CD14-positive monocyte (primary cell): ENCODE measurements around the gene EXT2. TPM values are rescaled to one million over a fixed set of nuclear protein-coding genes. Genes with fewer than 3 reads are reported as not detected.

Source experiments
- DNase-seq, 3 donors: peaks; one replicate each; pipeline ENCODE4 v3.0.0-alpha.2; 2011 to 2022
- H2AFZ ChIP-seq: 2 replicates; pipeline ENCODE4 v1.6.0; 2012; ENCODE audit warnings: mild to moderate bottlenecking, low read depth, low read length, inconsistent platforms; ENCODE audit not compliant: insufficient read depth, poor library complexity, severe bottlenecking
- H3K27ac ChIP-seq, 2 donors: 1 replicate in 1 of 2; 2 replicates in 1 of 2; pipeline ENCODE4 v1.5.1; 2012 to 2013; ENCODE audit warnings: low read length in 2 of 2, control low read depth in 1 of 2, inconsistent platforms in 1 of 2, low read depth in 1 of 2, mild to moderate bottlenecking in 1 of 2
- H3K27me3 ChIP-seq, 2 donors: one replicate each; pipeline versions ENCODE4 v1.6.0 to v1.6.1; 2011 to 2013; ENCODE audit warnings: low read length in 2 of 2; ENCODE audit not compliant: control insufficient read depth in 2 of 2, insufficient read depth in 2 of 2
- H3K36me3 ChIP-seq, 2 donors: replicated peaks in 1 of 2; 1 replicate in 1 of 2; 2 replicates in 1 of 2; pipeline versions ENCODE4 v1.5.1 to v1.6.1; 2012 to 2013; ENCODE audit warnings: low read length in 2 of 2, control low read depth in 1 of 2, inconsistent platforms in 1 of 2, mild to moderate bottlenecking in 1 of 2; ENCODE audit not compliant: insufficient read depth in 2 of 2, control insufficient read depth in 1 of 2
- H3K4me1 ChIP-seq, 2 donors: 1 replicate in 1 of 2; 2 replicates in 1 of 2; pipeline versions ENCODE4 v1.5.1 to v1.6.1; 2012 to 2013; ENCODE audit warnings: low read length in 2 of 2, control low read depth in 1 of 2, inconsistent platforms in 1 of 2, mild to moderate bottlenecking in 1 of 2, moderate library complexity in 1 of 2; ENCODE audit not compliant: insufficient read depth in 2 of 2, control insufficient read depth in 1 of 2
- H3K4me2 ChIP-seq: replicated peaks from 2 replicates; pipeline ENCODE3; 2012; ENCODE audit warnings: low read length, moderate library complexity, mild to moderate bottlenecking; ENCODE audit not compliant: poor library complexity, severe bottlenecking; ENCODE audit errors: extremely low read depth
- H3K4me3 ChIP-seq, 3 experiments: fragments of 200-600 bp in 1 of 3; sonication (generic) in 1 of 3; replicated peaks in 1 of 3; 1 replicate in 2 of 3; 2 replicates in 1 of 3; pipeline ENCODE4 v1.5.1; 2011 to 2013; ENCODE audit warnings: low read length in 3 of 3, mild to moderate bottlenecking in 3 of 3, control low read depth in 2 of 3, low read depth in 2 of 3, inconsistent platforms in 1 of 3, moderate library complexity in 1 of 3
- H3K79me2 ChIP-seq: 2 replicates; pipeline ENCODE4 v1.6.0; 2012; ENCODE audit warnings: mild to moderate bottlenecking, control low read depth, inconsistent platforms, low read length, moderate library complexity; ENCODE audit not compliant: insufficient read depth
- H3K9ac ChIP-seq: 2 replicates; pipeline ENCODE4 v1.6.0; 2017; ENCODE audit warnings: low read length, mild to moderate bottlenecking; ENCODE audit not compliant: insufficient read depth, poor library complexity, severe bottlenecking
- H3K9me3 ChIP-seq, 2 donors: replicated peaks in 1 of 2; 1 replicate in 1 of 2; 2 replicates in 1 of 2; pipeline versions ENCODE4 v1.5.1 to v1.6.1; 2012 to 2013; ENCODE audit warnings: low read length in 2 of 2, control low read depth in 1 of 2; ENCODE audit not compliant: control insufficient read depth in 1 of 2, insufficient read depth in 1 of 2
- H4K20me1 ChIP-seq: 2 replicates; pipeline ENCODE4 v1.6.0; 2012; ENCODE audit warnings: mild to moderate bottlenecking, low read length, control low read depth, moderate library complexity; ENCODE audit not compliant: insufficient read depth
- H3K27ac Mint-ChIP-seq, 7 donors: one replicate each; pipeline ENCODE4 v1.8.0; 2020; ENCODE audit warnings: mild to moderate bottlenecking in 7 of 7, mixed read lengths in 7 of 7, moderate library complexity in 6 of 7, inconsistent platforms in 2 of 7
- H3K27me3 Mint-ChIP-seq, 3 donors: one replicate each; pipeline ENCODE4 v1.8.0; 2021 to 2022; ENCODE audit warnings: low read depth in 3 of 3, mild to moderate bottlenecking in 3 of 3, mixed read lengths in 3 of 3, moderate library complexity in 3 of 3, inconsistent platforms in 1 of 3
- H3K36me3 Mint-ChIP-seq, 2 donors: one replicate each; pipeline ENCODE4 v1.8.0; 2020; ENCODE audit warnings: mixed read lengths in 2 of 2, inconsistent platforms in 1 of 2, mild to moderate bottlenecking in 1 of 2
- H3K4me1 Mint-ChIP-seq: one replicate; pipeline ENCODE4 v1.8.0; 2020; ENCODE audit warnings: mild to moderate bottlenecking, mixed read lengths
- H3K4me3 Mint-ChIP-seq, 2 donors: one replicate each; pipeline ENCODE4 v1.8.0; 2020; ENCODE audit warnings: mild to moderate bottlenecking in 2 of 2, mixed read lengths in 2 of 2, moderate library complexity in 1 of 2
- H3K9me3 Mint-ChIP-seq, 7 donors: one replicate each; pipeline ENCODE4 v1.8.0; 2020 to 2022; ENCODE audit warnings: mixed read lengths in 7 of 7, mild to moderate bottlenecking in 6 of 7, moderate library complexity in 6 of 7, inconsistent platforms in 2 of 7
- WGBS: methylation state at CpG from one replicate; pipeline ENCODE4 v1.1.5; 2013; ENCODE audit warnings: missing lambda C conversion rate; ENCODE audit not compliant: insufficient coverage; 5-methylcytosine and 5-hydroxymethylcytosine counted together
- intact Hi-C, 2 donors: fragments of 100-400 bp; cut with micrococcal nuclease; formaldehyde crosslinking; loops; one replicate each; pipeline versions ENCODE4 v1.15.0 to v1.15.1; 2023
- polyA plus RNA-seq, 3 donors: library from polyadenylated mRNA; depleted of rRNA in 1 of 3; unstranded in 2 of 3; stranded (reverse) in 1 of 3; fragments of 300-500 nt in 2 of 3; fragments of >200 nt in 1 of 3; fragmentation: Illumina TruSeq in 2 of 3; gene quantifications; 1 replicate in 2 of 3; 2 replicates in 1 of 3; pipeline ENCODE4 v1.2.3, GENCODE V29; 2012 to 2021
- TF ChIP-seq, protein P1 (sequence below): fragments of 200-600 bp; IDR thresholded peaks from one replicate; pipeline ENCODE4 v1.8.0; 2022; ENCODE audit warnings: antibody characterized with exemption, mild to moderate bottlenecking

Gene EXT2
- polyA plus RNA-seq, 3 donors = 17.2 to 41.1 (median 34.2) TPM

DNA sequence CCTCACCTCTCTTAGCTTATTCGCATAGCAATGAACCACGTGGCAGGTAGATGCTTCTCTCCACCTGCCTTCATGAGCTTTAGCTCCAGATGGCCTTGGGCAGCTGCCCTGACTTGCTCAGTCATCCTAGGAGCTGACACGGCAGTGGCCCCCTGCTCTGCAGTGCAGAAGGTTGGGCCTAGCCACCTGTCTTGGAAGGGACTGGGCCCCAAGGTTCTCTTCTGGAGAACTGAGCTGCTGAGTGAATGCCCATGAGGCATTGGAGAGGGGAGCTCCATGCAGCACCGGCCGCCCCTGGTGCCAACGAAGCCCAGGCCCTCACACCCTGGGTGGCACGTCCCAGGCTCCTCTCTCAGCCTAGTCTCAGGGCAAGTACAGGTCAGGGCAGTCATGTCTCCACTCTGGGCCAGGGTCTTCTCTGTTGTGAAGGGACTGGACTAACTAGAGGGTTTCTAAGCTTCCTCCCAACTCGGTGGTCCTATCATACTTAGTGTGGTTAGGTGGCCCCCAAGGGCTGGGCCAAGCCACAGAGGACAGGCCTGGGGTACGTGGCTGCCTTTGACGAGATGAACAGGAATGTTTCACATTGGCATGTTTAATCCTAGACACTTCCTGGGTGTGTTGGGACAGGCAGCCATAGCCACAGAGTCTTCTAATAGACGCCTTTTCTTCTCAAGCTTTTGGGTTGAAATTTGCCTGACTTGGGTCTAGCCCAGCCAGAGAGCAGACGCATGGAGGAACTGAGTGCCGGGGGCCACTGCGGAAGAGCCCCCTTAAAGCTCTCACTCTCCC, 166.5 kb downstream of the EXT2 start:
- Histone ChIP-seq H3K27me3 (no peaks in the 10 kb centered on the region), H3K9ac (no peak overlapping the region), H3K9me3 (no peaks in the 10 kb centered on the region), H3K36me3 (no peaks in the 10 kb centered on the region), H2AFZ (no peak overlapping the region), H4K20me1 (no peaks in the 10 kb centered on the region), H3K27ac (no peak overlapping the region), H3K79me2 (no peaks in the 10 kb centered on the region), H3K4me1 (no peaks in the 10 kb centered on the region), H3K4me2 (no peak overlapping the region), H3K4me3 (no peak overlapping the region)
- intact Hi-C loops = no loop called here
- no peak for DNase-seq
- 91% methylated on average over 12 of the region's 14 CpGs for WGBS
- peaks cover 0 to 4% (median 0%) of the 10 kb centered on the region in 3 donors for H3K27me3 Mint-ChIP-seq
- H3K36me3 Mint-ChIP-seq = no peaks in the 10 kb centered on the region
- no peak overlapping the region for H3K4me3 Mint-ChIP-seq
- peaks cover 0 to 3% (median 0%) of the 10 kb centered on the region in 7 donors for H3K9me3 Mint-ChIP-seq
- no peaks in the 10 kb centered on the region for H3K4me1 Mint-ChIP-seq
- H3K27ac Mint-ChIP-seq = no peak overlapping the region
- TF ChIP-seq, protein P1, sequence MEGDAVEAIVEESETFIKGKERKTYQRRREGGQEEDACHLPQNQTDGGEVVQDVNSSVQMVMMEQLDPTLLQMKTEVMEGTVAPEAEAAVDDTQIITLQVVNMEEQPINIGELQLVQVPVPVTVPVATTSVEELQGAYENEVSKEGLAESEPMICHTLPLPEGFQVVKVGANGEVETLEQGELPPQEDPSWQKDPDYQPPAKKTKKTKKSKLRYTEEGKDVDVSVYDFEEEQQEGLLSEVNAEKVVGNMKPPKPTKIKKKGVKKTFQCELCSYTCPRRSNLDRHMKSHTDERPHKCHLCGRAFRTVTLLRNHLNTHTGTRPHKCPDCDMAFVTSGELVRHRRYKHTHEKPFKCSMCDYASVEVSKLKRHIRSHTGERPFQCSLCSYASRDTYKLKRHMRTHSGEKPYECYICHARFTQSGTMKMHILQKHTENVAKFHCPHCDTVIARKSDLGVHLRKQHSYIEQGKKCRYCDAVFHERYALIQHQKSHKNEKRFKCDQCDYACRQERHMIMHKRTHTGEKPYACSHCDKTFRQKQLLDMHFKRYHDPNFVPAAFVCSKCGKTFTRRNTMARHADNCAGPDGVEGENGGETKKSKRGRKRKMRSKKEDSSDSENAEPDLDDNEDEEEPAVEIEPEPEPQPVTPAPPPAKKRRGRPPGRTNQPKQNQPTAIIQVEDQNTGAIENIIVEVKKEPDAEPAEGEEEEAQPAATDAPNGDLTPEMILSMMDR = no peak

DNA sequence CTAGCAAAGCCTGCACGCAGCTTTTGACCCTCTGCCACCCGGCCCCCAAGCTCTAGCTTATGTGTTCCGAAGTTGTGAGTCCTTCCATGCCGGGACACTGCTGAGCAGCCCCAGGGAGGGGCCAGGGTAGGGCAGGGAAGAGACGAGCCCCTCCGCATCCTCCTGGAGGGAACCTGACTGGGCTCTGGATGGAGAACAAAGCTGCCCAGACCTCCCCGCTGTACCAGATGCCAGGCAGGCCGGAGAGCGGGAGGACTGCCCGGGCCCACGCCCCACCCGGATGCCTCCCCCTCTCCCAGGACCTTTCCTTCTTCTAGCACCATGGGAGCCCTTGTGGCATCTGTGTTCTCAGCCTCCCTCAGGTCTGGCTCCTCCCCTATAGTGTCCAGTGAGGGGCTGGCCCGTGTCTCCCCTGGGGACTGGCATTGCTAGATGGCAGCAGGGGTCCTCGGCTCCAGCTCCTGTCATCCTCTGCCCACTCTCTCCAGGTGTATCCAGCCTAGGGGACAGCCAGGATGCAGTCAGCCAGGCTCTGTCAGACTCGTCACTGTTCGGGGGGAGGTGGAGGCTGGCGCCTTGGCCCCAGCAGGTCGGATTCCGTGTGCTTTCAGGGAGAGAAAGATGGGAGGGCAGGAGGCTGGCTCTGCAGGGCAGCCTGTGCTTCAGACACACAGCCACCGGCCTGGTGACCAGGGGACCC, 168.4 kb downstream of the EXT2 start:
- H3K79me2 ChIP-seq = no peaks in the 10 kb centered on the region
- H3K4me3 ChIP-seq = no peak overlapping the region
- Mint-ChIP-seq H3K36me3 (no peaks in the 10 kb centered on the region), H3K27ac (no peak overlapping the region), H3K9me3 (peaks cover 0 to 3% (median 0%) of the 10 kb centered on the region in 7 donors), H3K27me3 (peaks cover 0 to 4% (median 3%) of the 10 kb centered on the region in 3 donors), H3K4me1 (no peaks in the 10 kb centered on the region), H3K4me3 (no peak overlapping the region)
- no peak overlapping the region for H2AFZ ChIP-seq
- H3K4me1 ChIP-seq = no peaks in the 10 kb centered on the region
- no peaks in the 10 kb centered on the region for H3K27me3 ChIP-seq
- no peak for DNase-seq
- no peaks in the 10 kb centered on the region for H3K36me3 ChIP-seq
- H3K4me2 ChIP-seq = no peak overlapping the region
- TF ChIP-seq, protein P1 = no peak
- no peak overlapping the region for H3K9ac ChIP-seq
- no peak overlapping the region for H3K27ac ChIP-seq
- intact Hi-C loops = no loop called here
- H3K9me3 ChIP-seq = no peaks in the 10 kb centered on the region
- no peaks in the 10 kb centered on the region for H4K20me1 ChIP-seq
- WGBS = 85% methylated on average over 12 of the region's 20 CpGs
